HL-60 (cell line): Measurements from ENCODE around the gene SLC66A3.

Experiments
- CTCF ChIP-seq: IDR thresholded peaks from one replicate; pipeline ENCODE4 v1.5.1; 2011; ENCODE audit warnings: low read length, control low read depth, inconsistent platforms; ENCODE audit not compliant: insufficient read depth
- GABPA ChIP-seq: IDR thresholded peaks from 2 replicates; pipeline ENCODE4 v1.6.1; 2012; ENCODE audit warnings: low read depth
- SPI1 ChIP-seq: IDR thresholded peaks from 2 replicates; pipeline ENCODE4 v1.6.1; 2012; ENCODE audit warnings: low read depth, mild to moderate bottlenecking, borderline replicate concordance

- no peak for TF ChIP-seq CTCF
- TF ChIP-seq GABPA, result no peak
- no peak for TF ChIP-seq SPI1
These were observed 67.6 kb downstream of the SLC66A3 start for GRCh38 chr2:11222845-11223244.
